Gastrocnemius medialis (tissue), 4 donors: ENCODE measurements around the gene NCL. TPM values are rescaled to one million over a fixed set of nuclear protein-coding genes. Genes with fewer than 3 reads are reported as not detected.
A peak's percentile ranks its signal among the peaks of the same experiment; 100 is the strongest.

Experiments used
- ATAC-seq, 2 donors: fragments of 150-250 bp; one replicate each; pipeline ENCODE4 v1.9.1; 2016
- DNase-seq, 2 donors: peaks; one replicate each; pipeline ENCODE4 v3.0.0-alpha.2; 2019
- H3K27ac ChIP-seq, 4 donors: fragments of 200-600 bp; sonication (generic); 1 replicate in 1 of 4; 2 replicates in 3 of 4; pipeline ENCODE4 v1.5.1; 2016 to 2018; ENCODE audit warnings: mild to moderate bottlenecking in 2 of 4, moderate library complexity in 1 of 4
- H3K27me3 ChIP-seq, 3 donors: fragments of 200-600 bp; sonication (generic) in 2 of 3; 1 replicate in 1 of 3; 2 replicates in 2 of 3; pipeline versions ENCODE4 v1.5.1 to v1.6.0; 2016 to 2019; ENCODE audit warnings: mild to moderate bottlenecking in 1 of 3, moderate library complexity in 1 of 3
- H3K36me3 ChIP-seq, 2 donors: fragments of 200-600 bp; sonication (generic) in 1 of 2; one replicate each; pipeline ENCODE4 v1.5.1; 2017 to 2018
- H3K4me1 ChIP-seq, 2 donors: fragments of 200-600 bp; sonication (generic) in 1 of 2; one replicate each; pipeline ENCODE4 v1.5.1; 2016 to 2017; ENCODE audit warnings: mild to moderate bottlenecking in 2 of 2
- H3K4me3 ChIP-seq, 4 donors: fragments of 200-600 bp; sonication (generic) in 3 of 4; 1 replicate in 1 of 4; 2 replicates in 3 of 4; pipeline ENCODE4 v1.5.1; 2016 to 2019; ENCODE audit warnings: mild to moderate bottlenecking in 2 of 4
- H3K9me3 ChIP-seq, 3 donors: fragments of 200-600 bp; sonication (generic) in 2 of 3; 1 replicate in 1 of 3; 2 replicates in 2 of 3; pipeline ENCODE4 v1.5.1; 2016 to 2019
- CTCF ChIP-seq, 5 experiments: fragments of 450-650 bp in 3 of 5; fragments of 200-600 bp in 2 of 5; sonication (generic) in 2 of 5; IDR thresholded peaks in 4 of 5; conservative IDR thresholded peaks in 1 of 5; 1 replicate in 4 of 5; 2 replicates in 1 of 5; pipeline ENCODE4 v1.5.1; 2016 to 2019; ENCODE audit warnings: antibody characterized with exemption in 5 of 5, mild to moderate bottlenecking in 3 of 5, moderate library complexity in 3 of 5
- POLR2A ChIP-seq, 2 donors: fragments of 450-650 bp; IDR thresholded peaks; one replicate each; pipeline ENCODE4 v1.6.1; 2017; ENCODE audit warnings: antibody characterized with exemption in 2 of 2, mild to moderate bottlenecking in 2 of 2, moderate library complexity in 2 of 2
- in situ Hi-C, 4 donors: fragments of 200-750 bp; cut with MboI; loops; one replicate each; pipeline versions ENCODE4 v1.15.0 to v1.8.0; 2017; ENCODE audit warnings: low sequenced_read_pairs in 4 of 4
- intact Hi-C: fragments of 100-400 bp; cut with DNase I; formaldehyde crosslinking; loops from one replicate; pipeline ENCODE4 v1.15.1; 2023; ENCODE audit warnings: low total_unique reads
- total RNA-seq, 4 donors: library from RNA; depleted of rRNA; stranded (reverse); fragments of >200 nt; gene quantifications; one replicate each; pipeline versions ENCODE4 v1.1.0 to v1.2.3, GENCODE V29; 2016

The NCL gene
- total RNA-seq, 4 donors from 2014 or later = 48.8 to 174 (median 124) TPM

DNA sequence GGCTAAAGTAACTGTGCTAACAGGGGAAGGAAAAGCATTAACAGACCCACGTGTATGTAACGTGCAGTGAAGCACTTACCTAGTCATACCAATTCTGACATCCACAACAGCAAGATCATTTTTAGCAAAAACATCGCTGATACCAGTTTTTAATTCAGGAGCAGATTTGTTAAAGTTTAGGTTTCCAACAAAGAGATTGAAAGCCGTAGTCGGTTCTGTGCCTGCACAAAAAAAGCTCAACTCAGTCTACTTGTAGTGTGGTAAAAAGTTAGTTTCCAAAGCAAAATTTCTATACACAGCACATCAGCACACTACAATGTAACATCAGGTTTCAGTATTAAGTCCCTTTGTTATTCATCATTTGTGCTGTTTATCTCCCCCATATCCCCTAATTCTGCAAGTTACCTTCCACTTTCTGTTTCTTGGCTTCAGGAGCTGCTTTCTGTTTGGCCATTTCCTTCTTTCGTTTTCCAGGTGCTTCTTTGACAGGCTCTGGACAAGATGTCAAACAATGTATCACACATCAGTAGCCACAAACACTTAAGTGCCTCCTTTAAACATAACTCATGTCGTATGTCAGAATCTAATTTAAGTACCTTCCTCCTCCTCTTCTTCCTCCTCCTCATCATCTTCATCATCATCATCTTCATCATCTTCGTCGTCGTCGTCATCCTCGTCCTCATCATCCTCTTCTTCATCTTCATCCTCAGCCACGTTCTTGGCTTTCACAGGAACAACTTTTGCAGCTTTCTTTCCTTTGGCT is 4.0 kb downstream of the NCL start:
- Histone ChIP-seq H3K9me3 (no peaks in the 10 kb centered on the region), H3K27me3 (no peaks in the 10 kb centered on the region), H3K4me1 (peaks cover 22 to 27% of the 10 kb centered on the region in 2 donors), H3K36me3 (peaks cover 25 to 80% of the 10 kb centered on the region in 2 donors), H3K4me3 (no peak overlapping the region), H3K27ac (no peak overlapping the region)
- in situ Hi-C loops (loop anchor here in 2 of 4 donors (10.0 to 25.0 kb wide), 2 partner anchors 325 to 348 kb away; partner anchors contain the start of genes COPS7B (in 1 of the 2) and PDE6D (in 1 of the 2)), intact Hi-C loops (loop anchor here (5.0 kb wide), 1 partner anchor 403 kb away; the partner anchor contains the start of gene PSMD1)
- TF ChIP-seq CTCF (IDR thresholded peaks at IDR 0.05 in 4 of 5, conservative IDR thresholded peaks at IDR 0.05 in 1 of 5) (no peak), POLR2A (IDR thresholded peaks at IDR 0.05) (no peak)
- ATAC-seq (no peak), DNase-seq (no peak)

- ATAC-seq = no peak
- peaks cover 19 to 21% of the 10 kb centered on the region in 2 donors for H3K4me1 ChIP-seq
- in situ Hi-C loops = loop anchor here in 1 of 4 donors (25.0 kb wide), 1 partner anchor 346 kb away; no protein-coding TSS in a partner anchor
- H3K4me3 ChIP-seq = no peak overlapping the region
- intact Hi-C loops = no loop called here
- no peak for DNase-seq
- H3K27me3 ChIP-seq = no peaks in the 10 kb centered on the region
- TF ChIP-seq POLR2A (IDR thresholded peaks at IDR 0.05) (no peak), CTCF (IDR thresholded peaks at IDR 0.05 in 4 of 5, conservative IDR thresholded peaks at IDR 0.05 in 1 of 5) (no peak)
- peaks cover 25 to 99% of the 10 kb centered on the region in 2 donors for H3K36me3 ChIP-seq
- H3K9me3 ChIP-seq = no peaks in the 10 kb centered on the region
- H3K27ac ChIP-seq = no peak overlapping the region
Measured at GRCh38 chr2:231458368-231458767, 5.9 kb downstream of the NCL start.

GRCh38 chr2:231457101-231457500 is 7.2 kb downstream of the NCL start:
- H3K4me1 ChIP-seq = peaks cover 7 to 8% of the 10 kb centered on the region in 2 donors
- in situ Hi-C loops (loop anchor here in 1 of 4 donors (25.0 kb wide), 1 partner anchor 345 kb away; no protein-coding TSS in a partner anchor), intact Hi-C loops (no loop called here)

GRCh38 chr2:231456295-231457004 is 7.8 kb downstream of the NCL start:
- in situ Hi-C loops = loop anchor here in 1 of 4 donors (25.0 kb wide), 1 partner anchor 344 kb away; no protein-coding TSS in a partner anchor
- intact Hi-C loops = no loop called here
- peaks cover 25 to 87% of the 10 kb centered on the region in 2 donors for H3K36me3 ChIP-seq

More at GRCh38 chr2:231457101-231457500, 7.2 kb downstream of the NCL start:
- TF ChIP-seq CTCF (IDR thresholded peaks at IDR 0.05 in 4 of 5, conservative IDR thresholded peaks at IDR 0.05 in 1 of 5) = no peak
- TF ChIP-seq POLR2A (IDR thresholded peaks at IDR 0.05) = no peak
- Histone ChIP-seq H3K27ac (peak overlapping the region in 1 of 4 donors; percentile 37), H3K27me3 (no peaks in the 10 kb centered on the region), H3K9me3 (no peaks in the 10 kb centered on the region), H3K36me3 (peaks cover 25 to 94% of the 10 kb centered on the region in 2 donors), H3K4me3 (no peak overlapping the region)
- no peak for DNase-seq
- no peak for ATAC-seq

More at GRCh38 chr2:231456295-231457004, 7.8 kb downstream of the NCL start:
- ATAC-seq (no peak), DNase-seq (no peak)
- Histone ChIP-seq H3K9me3 (no peaks in the 10 kb centered on the region), H3K4me3 (no peak overlapping the region), H3K4me1 (peaks cover under 1 to 2% of the 10 kb centered on the region in 2 donors), H3K27me3 (no peaks in the 10 kb centered on the region), H3K27ac (peak overlapping the region in 1 of 4 donors; percentile 37)
- TF ChIP-seq CTCF (IDR thresholded peaks at IDR 0.05 in 4 of 5, conservative IDR thresholded peaks at IDR 0.05 in 1 of 5) (no peak), POLR2A (IDR thresholded peaks at IDR 0.05) (no peak)
